HG03066 (cell line): ENCODE measurements around the gene CHADL.
"Not testable (repeated sequence)": the region's sequence is repeated elsewhere in the genome, so short reads cannot be mapped to it uniquely, and the experiment has no call there.

Experiments
- ATAC-seq: cut with Tn5 transposase; IDR thresholded peaks from one replicate; pipeline ENCODE4 v1.9.1; 2021; ENCODE audit warnings: low read depth; ENCODE audit not compliant: unreplicated experiment

The CHADL gene

GRCh38 chr22:41259756-41260155, 19.0 kb upstream of the CHADL start:
- ATAC-seq = not testable (repeated sequence)

GRCh38 chr22:41257696-41258095, 17.0 kb upstream of the CHADL start:
- ATAC-seq = no peak

- no peak for ATAC-seq
Observed at GRCh38 chr22:41256254-41257253, 15.8 kb upstream of the CHADL start.

- ATAC-seq = no peak
Observed at GRCh38 chr22:41254230-41254629, 13.5 kb upstream of the CHADL start.

GRCh38 chr22:41252365-41252764, 11.6 kb upstream of the CHADL start:
- no peak for ATAC-seq

GRCh38 chr22:41250127-41250526, 9.4 kb upstream of the CHADL start:
- no peak for ATAC-seq

- no peak for ATAC-seq
Observed at GRCh38 chr22:41249442-41249841, 8.7 kb upstream of the CHADL start.

GRCh38 chr22:41248758-41249157, 8.0 kb upstream of the CHADL start:
- no peak for ATAC-seq

GRCh38 chr22:41248314-41248713, 7.6 kb upstream of the CHADL start:
- no peak for ATAC-seq

- no peak for ATAC-seq
Observed at GRCh38 chr22:41247703-41248102, 7.0 kb upstream of the CHADL start.

- no peak for ATAC-seq
Observed at GRCh38 chr22:41245917-41246499, 5.3 kb upstream of the CHADL start.

- no peak for ATAC-seq
Observed at GRCh38 chr22:41243361-41243760, 2.6 kb upstream of the CHADL start.

- no peak for ATAC-seq
Observed at GRCh38 chr22:41242396-41243117, 1.8 kb upstream of the CHADL start.

GRCh38 chr22:41241133-41241676, 474 bp upstream of the CHADL start:
- no peak for ATAC-seq

GRCh38 chr22:41239443-41240128, 1.1 kb downstream of the CHADL start:
- no peak for ATAC-seq

GRCh38 chr22:41238570-41239442, 1.9 kb downstream of the CHADL start:
- ATAC-seq = no peak

GRCh38 chr22:41237707-41238569, 2.8 kb downstream of the CHADL start:
- ATAC-seq = no peak

GRCh38 chr22:41237036-41237706, 3.6 kb downstream of the CHADL start:
- no peak for ATAC-seq
